DMS153 treated with DMSO at 0.1 percent for 48 hours (cell line): ENCODE measurements around the gene TNPO1.
"Not testable (repeated sequence)": the region's sequence is repeated elsewhere in the genome, so short reads cannot be mapped to it uniquely, and the experiment has no call there.

Experiments used
- DNase-seq: peaks from one replicate; lab custom pipeline; 2025; ENCODE audit not compliant: unreplicated experiment; lab: John Stamatoyannopoulos, UW

The TNPO1 gene

GRCh38 chr5:72816284-72817075 is at the start of gene TNPO1:
TNPO1 (plus strand) TSS chr5:72816661; CDS start chr5:72816738, 77 bp downstream.
- DNase-seq: peak; percentile 49

DNA sequence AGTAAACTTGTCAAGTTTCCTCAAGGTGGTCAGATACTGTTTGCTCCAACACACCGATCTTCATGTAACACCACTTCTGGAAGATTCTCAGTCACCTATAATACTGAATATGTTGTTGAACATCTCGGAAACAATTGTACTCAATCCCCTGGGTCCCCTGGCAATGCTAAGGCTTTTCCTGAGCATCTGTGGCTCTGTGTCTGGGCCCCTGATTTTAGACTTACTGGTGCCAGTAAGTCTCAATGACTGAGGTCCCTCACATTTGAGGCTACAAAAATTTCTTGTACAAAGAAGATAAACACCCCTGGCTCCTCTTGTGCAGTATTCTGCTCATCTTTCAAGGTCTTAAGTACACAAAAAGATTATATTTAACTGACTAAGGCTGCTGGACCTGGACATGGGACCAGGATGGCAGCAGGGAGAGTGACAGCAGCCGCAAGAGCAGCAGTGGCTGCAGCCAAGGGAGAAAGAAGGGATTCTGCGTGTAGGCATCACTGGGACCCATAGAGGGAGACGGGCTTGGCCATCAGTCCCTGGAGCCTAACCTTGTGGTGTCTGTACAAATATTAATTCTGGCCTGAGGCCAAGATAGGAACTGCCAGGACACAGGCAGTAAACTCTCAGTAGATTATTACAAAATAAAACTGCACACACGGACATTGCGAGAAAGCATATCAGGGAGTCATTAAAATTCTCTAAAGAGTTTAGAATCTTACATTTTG is 49.0 kb upstream of the TNPO1 start:
- DNase-seq: peak; percentile 48

GRCh38 chr5:72770266-72770665 is 46.2 kb upstream of the TNPO1 start:
- no peak for DNase-seq

DNA sequence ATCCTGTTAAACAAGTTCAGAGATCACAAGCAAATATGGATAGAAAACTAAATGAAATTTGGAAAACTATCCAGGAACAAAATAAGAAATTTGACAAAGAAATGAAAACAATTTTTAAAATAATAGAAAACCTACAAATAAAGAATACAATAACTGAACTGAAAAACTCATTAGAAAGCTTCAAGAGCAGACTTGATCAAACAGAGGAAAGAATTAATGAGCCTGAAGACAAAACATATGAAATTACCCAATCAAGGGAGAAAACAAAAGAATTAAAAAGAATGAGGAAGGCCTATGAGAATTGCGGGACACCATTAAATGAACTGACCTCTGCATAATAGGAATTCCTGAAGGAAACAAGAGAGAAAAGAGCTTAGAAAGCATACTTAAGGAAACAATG is 39.8 kb upstream of the TNPO1 start:
- DNase-seq: no peak

DNA sequence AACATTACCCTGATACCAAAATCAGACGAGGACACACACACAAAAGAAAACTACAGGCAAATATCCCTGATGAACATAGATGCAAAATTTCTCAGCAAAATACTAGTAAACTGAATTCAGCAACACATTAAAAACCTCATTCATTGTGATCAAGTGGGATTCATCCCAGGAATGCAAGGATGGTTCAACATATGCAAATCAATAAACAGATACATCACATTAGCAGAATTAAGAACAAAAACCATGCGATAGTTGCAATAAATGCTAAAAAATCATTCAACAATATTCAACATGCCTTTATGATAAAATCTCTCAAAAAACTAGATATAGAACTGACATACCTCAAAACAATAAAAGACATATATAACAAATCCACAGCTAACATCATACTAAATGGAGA is 36.9 kb upstream of the TNPO1 start:
- no peak for DNase-seq

DNA sequence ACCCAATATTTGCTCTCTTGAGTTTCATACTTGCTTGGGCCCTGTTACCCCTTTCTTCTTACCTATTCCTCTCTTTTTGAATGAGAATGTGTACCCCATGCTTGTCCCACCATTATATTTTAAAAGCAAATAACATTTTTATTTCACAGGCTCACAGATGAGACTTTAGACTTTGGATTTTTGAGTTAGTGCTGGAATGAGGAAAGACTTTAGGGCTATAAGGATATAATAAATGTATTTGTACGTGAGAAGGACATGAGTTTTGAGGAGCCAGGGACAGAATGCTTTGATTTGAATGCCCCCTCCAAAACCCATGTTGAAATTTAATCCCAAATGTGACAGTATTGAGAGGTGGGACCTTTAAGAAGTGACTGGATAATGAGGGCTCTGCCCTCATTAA is 33.1 kb upstream of the TNPO1 start:
- no peak for DNase-seq

- DNase-seq: no peak
These were observed 32.3 kb upstream of the TNPO1 start for GRCh38 chr5:72784129-72784528.

DNA sequence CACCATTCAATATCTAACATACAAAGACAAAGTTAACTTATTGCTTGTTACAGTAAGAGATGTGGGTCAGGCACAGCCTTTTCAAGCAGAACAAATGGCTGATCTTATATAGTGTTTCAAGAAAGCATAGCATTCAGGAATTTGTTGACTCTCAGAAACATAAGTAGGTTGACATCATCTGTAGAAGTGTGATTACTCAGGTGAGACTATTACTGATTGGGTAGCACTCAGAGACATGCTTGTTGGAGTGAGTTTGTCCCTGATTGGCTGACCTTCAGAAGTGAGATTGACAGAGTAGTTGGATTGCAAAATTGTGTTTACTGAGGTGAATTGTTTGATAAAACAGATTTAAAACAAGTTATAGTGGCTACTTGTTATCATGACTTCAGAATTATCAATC is 30.7 kb upstream of the TNPO1 start:
- no peak for DNase-seq

DNA sequence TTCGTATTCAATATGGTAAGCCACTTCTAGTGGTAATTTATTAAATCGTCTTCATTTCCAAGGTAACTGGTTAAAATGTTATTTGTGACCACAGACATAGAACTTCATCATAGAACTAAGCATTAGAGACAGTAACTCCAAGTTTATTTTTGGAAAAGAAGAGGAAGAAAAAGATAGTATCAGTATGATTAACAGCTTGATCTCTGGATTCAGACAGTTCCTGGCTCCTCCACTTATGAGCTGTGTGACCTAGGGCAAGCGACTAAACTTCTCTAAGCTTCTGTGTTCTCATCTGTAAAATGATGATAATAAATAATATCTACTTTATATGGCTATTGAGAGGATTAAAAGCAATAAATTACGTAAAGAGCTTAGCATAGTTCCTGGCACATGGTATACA is 29.8 kb upstream of the TNPO1 start:
- no peak for DNase-seq

GRCh38 chr5:72788866-72789505 is 27.5 kb upstream of the TNPO1 start:
- DNase-seq: no peak

DNA sequence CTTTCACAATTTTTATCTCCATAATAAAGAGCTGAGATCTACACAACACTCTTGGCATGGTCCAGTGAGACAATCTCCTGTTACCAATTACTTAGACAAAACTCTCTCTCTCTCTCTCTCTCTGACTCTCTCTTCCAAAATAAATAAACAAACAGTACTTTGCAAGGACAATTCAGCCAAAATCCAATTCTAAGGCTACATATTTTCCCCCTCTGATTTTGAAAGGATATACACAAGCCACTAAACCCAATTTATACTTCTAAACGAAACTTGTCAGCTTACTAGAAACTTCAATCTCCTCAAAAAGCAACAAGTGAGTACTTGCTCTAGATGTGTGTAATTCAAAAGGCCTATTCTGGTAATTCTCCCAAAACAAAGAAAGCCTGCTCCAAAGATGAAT is 26.3 kb upstream of the TNPO1 start:
- DNase-seq: no peak

DNA sequence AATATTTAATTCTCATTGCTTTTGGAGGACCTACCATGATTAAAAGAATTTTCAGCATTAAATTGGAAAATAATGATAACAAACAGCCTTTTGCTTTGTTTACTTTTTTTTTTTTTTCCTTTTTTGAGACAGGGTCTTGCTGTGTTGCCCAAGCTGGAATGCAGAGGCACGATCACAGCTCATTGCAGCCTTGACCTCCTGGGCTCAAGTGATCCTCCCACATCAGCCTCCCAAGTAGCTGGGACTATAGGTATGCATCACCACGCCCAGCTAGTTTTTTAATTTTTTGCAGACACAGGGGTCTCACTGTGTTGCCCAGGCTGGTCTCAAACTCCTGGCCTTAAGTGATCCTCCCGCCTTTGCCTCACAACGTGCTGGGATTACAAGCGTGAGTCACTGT is 23.8 kb upstream of the TNPO1 start:
- not testable (repeated sequence) for DNase-seq

GRCh38 chr5:72796001-72796400 is 20.5 kb upstream of the TNPO1 start:
- DNase-seq: no peak

- no peak for DNase-seq
These were observed 16.7 kb upstream of the TNPO1 start for GRCh38 chr5:72799721-72800120.

DNA sequence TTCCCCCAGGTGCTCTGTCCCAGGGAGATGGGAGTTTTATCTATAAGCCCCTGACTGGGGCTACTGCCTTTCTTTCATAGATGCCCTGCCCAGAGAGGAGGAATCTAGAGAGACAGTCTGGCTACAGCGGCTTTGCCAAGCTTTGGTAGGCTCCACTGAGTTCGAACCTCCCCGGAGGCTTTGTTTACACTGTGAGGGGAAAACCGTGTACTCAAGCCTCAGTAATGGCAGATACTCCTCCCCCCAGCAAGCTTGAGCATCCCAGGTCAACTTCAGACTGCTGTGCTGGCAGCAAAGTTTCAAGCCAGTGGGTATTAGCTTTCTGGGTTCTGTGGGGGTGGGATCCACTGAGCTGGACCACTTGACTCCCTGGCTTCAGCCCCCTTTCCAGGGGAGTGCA is 7.8 kb upstream of the TNPO1 start:
- not testable (repeated sequence) for DNase-seq

DNA sequence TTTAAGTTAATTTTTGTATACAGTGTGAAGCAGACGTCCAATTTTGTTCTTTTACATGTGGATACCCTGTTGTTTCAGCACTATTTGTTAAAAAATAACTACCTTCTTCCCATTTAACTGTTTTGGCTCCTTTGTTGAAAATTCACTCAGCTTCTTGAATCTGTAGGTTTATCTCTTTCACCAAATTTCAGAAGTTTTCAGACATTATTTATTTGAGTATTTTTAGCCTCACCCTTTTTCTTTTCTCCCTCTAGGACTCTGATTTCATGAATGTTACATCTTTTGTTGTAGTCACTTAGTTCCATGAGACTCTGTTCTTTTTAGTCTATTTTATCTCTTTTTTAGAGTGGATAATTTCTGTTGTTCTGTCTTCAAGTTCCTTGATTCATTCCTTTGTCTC is 4.6 kb upstream of the TNPO1 start:
- no peak for DNase-seq

- DNase-seq: no peak
These were observed 4.0 kb upstream of the TNPO1 start for GRCh38 chr5:72812488-72812887.

DNA sequence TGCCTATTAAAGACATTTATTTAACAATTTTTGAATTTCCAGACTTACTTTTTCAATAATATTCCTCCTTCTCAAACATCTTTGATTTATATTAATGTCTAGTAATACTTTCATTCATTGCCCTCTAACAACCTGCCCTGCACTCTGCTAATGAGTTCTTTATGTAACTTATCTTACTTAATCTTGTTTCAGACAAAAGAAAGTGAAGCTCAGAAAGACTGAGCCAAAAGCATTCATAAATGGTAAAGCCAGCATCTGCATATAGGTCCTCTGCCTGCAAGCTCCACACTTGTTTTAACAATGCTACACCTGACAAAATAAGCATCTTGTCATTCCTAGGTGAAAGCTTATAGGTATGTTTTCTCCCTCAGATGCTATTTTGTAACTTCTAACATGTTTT is 2.4 kb upstream of the TNPO1 start:
- DNase-seq: no peak

GRCh38 chr5:72814864-72815263 is 1.6 kb upstream of the TNPO1 start:
- DNase-seq: no peak

GRCh38 chr5:72815580-72816283 is 729 bp upstream of the TNPO1 start:
- DNase-seq: peak; percentile 34

DNA sequence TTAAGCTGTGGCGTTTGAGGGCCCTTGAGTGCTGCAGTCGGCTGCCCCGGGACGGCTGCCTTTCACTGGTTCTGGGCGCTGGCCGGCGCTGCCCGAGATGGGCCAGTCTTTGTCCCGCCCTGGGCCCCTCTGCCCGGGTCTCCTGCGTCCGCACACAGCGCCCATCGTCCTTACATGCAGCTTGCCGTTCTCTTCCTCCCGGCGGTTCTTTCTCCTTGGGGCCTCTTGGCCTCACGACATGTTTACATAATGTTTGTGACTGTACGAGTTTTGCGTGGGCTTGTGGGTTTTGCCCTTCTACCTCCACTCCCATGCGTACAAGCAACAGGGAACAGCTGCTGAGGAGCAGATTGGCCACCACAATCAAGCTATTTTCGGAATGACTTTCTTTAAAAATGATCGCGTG is 618 bp downstream of the TNPO1 start:
- DNase-seq: no peak
